NCI-H69 (cell line): ENCODE measurements around the gene MC4R.
A peak's percentile ranks its signal among the peaks of the same experiment; 100 is the strongest.
"Not testable (repeated sequence)": the region's sequence is repeated elsewhere in the genome, so short reads cannot be mapped to it uniquely, and the experiment has no call there.

Experiments used
- DNase-seq: peaks from one replicate; lab custom pipeline; 2025; lab: John Stamatoyannopoulos, UW

The MC4R gene

DNA sequence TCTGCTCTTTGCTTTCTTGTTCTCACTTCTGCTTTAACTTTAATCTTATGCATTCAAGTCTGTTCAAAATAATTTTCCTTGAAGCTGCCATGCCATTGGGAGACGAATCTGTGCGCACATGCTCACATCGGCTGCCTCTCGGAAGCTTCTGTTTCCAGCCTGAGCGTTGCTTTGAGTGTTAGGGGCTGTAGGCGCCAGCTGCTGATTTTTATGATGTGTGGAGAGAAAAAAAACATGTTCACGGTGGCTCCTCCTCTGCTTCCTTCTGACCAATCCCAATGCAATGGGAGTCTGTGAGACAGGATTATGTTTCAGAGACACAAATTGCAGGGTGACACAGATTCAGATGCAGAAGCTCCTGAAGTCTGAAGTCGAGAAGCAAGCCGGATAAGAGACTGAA is at the start of gene MC4R:
TSS of gene MC4R (minus strand) at position 180 of the 400 bp plus-strand sequence. CDS start 426 bp downstream, outside the sequence.
- peak; percentile 99 for DNase-seq

GRCh38 chr18:60422306-60422705 is 49.7 kb upstream of the MC4R start:
- not testable (repeated sequence) for DNase-seq

- no peak for DNase-seq
Observed at GRCh38 chr18:60421356-60422118, 49.0 kb upstream of the MC4R start.

DNA sequence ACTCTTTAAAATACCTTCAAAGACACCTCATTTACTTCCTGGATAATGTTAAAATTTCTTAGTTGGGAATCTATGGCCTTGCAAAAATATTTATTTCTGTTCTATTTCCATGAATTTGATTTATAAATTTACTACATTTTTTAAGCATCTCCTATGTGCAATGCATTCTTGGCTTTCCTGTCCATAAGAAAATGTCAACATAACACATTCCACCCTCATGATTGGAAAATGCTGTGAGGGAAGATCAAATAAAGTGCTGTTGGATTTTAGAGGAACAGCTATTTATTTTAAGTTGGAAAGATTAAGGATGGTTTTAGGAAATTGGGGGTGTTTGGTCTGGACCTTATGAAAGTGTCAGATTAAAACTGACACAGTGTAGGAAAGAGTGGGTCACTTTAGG is 45.4 kb upstream of the MC4R start:
- DNase-seq, result no peak

GRCh38 chr18:60413944-60414547 is 41.5 kb upstream of the MC4R start:
- peak; percentile 52 for DNase-seq

DNA sequence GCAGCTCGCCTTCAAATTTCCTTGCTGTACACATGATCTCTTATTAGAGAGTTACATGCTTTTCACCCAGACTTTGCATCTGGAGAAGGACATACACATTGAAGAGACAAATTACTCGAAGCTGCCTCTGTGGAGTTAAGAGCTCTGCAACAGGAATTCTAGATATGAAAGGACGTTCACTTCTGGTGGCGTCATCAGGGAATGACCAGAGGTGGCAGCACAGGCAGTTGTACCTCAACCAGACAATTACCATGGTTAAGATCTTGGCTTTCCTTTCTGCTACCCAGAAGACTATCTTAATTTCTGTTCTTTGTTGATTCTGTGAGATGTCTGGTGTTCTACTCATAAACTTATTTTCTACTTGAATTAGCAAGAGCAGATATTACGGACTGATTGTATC is 39.1 kb upstream of the MC4R start:
- DNase-seq, result peak; percentile 64

DNA sequence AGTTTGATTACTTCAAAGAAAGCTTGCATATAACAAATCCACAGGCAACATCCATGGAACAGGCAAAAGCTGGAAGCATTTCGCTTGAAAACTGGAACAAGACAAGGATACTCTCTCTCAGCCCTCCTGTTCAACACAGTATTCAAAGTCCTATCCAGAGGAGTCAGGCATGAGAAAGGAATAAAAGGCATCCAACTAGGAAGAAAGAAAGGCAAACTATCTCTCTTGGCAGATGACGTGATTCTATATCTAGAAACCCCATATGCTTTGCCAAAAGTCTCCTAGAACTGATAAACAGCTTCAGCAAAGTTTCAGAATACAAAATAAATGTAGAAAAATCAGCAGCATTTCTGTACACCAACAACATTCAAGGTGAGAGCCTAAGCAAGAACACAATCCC is 34.1 kb upstream of the MC4R start:
- no peak for DNase-seq

DNA sequence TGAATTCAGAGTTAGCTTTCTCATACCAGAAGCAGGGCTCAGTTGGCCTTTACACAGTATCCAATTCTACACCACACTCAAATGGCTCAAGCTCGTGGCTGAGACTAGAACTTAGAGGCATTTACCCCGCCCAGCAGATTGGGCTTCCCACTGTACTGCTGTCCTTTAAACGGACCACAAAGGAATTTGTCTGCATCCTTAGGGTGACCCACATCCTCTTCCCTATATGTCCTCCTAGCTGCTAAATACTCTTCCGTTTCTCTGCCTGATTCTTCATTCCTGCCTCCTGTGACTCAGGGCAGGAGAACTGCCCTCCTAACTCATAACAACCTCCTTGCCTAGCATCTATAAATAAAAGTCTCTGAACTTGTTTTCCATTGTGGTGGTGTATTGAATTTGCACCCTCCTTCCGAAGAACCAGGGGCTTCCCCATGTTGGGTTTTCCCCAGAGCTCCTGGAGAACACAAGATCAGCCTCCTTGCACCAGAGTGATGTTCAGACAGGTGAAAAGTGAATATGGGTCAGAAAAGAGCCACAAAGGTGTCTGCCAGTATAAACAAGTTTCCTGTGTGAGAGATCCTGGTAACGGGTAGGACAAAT is 32.0 kb upstream of the MC4R start:
- no peak for DNase-seq

DNA sequence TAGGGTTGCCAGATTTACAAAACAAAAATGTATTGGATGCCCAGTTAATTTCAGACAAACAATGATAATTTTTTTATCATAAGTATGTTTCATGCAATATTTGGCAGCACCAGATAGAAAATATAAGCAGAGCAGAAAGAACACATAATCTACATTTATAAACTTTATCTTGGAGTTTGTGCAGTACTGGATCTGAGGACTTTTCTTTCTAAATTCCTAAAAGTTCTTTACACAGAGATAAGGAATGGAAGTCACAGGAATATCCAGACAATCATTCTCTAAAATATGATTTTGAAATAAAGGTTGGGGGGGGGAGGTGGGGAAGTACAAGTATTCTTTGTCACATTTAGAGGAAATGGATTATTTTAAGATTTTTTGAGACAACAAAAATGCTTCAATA is 28.8 kb upstream of the MC4R start:
- no peak for DNase-seq

GRCh38 chr18:60391571-60392226 is 19.1 kb upstream of the MC4R start:
- no peak for DNase-seq

- DNase-seq, result no peak
Observed at GRCh38 chr18:60389314-60389713, 16.7 kb upstream of the MC4R start.

DNA sequence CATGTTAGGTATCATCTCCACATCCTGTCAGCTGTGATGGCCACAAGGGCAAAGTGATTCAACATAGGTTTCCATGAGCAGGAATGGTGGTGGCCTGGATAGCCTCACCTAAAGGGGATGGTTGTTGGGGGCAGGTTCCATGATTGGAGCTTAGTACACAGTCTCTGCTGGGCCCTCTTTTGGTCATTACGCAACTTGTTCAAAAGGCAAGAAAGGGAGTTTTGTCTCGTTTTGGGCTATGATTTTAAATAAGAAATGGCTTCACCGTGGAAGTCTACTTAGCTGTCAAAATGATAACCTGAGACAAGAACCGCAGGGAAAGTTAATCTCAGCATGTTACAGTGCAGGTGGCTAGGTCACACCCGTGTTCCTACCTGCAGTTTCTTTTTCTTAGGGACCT is 13.1 kb upstream of the MC4R start:
- DNase-seq, result no peak

- peak; percentile 92 for DNase-seq
Observed at GRCh38 chr18:60383893-60384292, 11.3 kb upstream of the MC4R start.

GRCh38 chr18:60377778-60378469 is 5.3 kb upstream of the MC4R start:
- DNase-seq, result peak; percentile 33

- DNase-seq, result peak; percentile 65
Observed at GRCh38 chr18:60372132-60372531, 443 bp downstream of the MC4R start.

- no peak for DNase-seq
Observed at GRCh38 chr18:60358516-60358915, 14.1 kb downstream of the MC4R start.

DNA sequence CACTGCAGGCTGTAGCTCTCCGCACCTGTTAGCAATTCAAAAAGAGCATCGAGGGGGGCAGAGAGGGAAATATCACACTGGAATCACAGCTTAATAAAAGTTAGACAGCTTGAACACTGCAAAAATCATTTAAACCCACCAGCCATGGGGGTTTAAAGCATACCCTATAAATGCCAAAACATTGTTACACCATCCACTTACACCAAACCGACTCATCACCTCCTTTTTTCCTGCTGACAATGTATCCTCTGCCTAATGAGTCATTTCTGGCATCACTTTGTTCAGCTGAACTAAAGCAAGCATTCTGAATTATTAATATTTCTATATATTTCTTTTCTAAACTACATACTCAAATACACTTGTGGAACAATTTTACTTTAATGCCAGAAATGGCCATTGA is 21.6 kb downstream of the MC4R start:
- DNase-seq, result no peak

GRCh38 chr18:60350150-60350549 is 22.4 kb downstream of the MC4R start:
- DNase-seq, result no peak

DNA sequence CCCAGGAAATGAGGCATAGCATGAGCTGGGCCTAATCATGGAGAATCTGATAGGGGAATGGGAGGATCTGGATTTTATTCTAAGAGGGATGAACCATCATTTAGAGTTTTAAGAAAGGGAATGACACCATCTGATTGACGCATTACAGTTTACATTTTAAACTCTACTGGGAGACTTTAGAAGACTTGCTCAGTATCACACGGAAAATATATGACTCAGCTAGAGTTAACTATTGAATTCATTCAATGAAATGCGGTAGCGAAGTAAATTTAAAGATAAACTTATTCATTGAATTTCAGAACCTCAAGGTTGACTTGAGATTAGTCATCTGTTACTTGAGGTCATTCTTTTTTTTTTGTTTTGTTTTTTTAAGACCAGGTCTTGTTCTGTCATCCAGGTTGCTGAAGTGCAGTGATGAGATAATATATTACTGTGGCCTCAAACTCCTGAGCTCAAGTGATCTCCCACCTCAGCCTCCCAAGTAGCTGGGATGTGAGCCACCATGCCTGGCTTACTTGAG is 25.0 kb downstream of the MC4R start:
- DNase-seq, result no peak

GRCh38 chr18:60339018-60339417 is 33.6 kb downstream of the MC4R start:
- DNase-seq, result peak; percentile 77

GRCh38 chr18:60331890-60332289 is 40.7 kb downstream of the MC4R start:
- DNase-seq, result peak; percentile 22

DNA sequence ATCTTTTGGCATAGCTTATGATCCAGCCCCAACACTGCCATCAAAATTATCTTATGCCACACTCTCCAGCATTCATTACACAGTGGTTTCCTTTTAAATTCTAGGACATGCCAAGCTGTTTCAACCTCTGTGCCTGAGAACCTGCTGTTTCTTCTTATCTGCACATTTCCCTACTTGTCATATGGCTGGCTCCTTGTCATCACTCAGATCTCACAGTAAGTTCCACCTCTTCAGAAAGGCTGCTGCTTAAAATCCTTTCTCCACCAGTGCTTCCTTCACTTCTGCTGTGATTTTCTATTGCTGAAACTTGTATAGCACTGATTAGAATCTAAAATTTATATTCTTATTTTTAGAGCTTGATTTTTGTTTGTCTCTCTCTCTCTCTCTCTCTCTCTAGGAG is 43.4 kb downstream of the MC4R start:
- DNase-seq, result no peak
